ENCODE data around the gene NPNT. TPM values are rescaled to one million over a fixed set of nuclear protein-coding genes. Genes with fewer than 3 reads are reported as not detected.

Gene NPNT
- total RNA-seq, 4 donors from 2014 or later = 86.1 to 150 (median 114) TPM

DNA sequence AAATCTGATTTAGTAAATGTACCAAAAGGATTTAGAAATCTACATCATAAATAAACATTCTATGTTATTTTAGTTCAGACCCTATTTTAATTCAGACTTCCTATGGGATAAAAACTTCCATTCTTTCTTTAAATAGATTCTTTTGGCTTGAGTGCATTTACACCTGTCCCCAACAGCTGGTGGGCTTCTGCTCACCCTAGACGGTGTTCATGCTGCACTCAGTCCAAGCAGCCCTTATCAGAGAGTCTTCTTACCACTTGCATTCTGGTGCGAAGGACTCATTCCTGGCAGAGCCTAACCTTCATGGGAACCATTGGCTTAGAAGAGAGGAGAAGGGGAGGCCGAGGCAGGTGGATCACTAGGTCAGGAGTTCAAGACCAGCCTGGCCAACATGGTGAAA, 57.3 kb downstream of the NPNT start:
- ATAC-seq = no peak
- H3K4me3 ChIP-seq = no peak overlapping the region
- no peaks in the 10 kb centered on the region for H3K9me3 ChIP-seq
- H3K27ac ChIP-seq = no peak overlapping the region
- H3K4me1 ChIP-seq = peaks cover 0 to 13% (median 0%) of the 10 kb centered on the region in 3 donors
- TF ChIP-seq POLR2AphosphoS5 (IDR thresholded peaks at IDR 0.05) = no peak
- TF ChIP-seq, protein P1, sequence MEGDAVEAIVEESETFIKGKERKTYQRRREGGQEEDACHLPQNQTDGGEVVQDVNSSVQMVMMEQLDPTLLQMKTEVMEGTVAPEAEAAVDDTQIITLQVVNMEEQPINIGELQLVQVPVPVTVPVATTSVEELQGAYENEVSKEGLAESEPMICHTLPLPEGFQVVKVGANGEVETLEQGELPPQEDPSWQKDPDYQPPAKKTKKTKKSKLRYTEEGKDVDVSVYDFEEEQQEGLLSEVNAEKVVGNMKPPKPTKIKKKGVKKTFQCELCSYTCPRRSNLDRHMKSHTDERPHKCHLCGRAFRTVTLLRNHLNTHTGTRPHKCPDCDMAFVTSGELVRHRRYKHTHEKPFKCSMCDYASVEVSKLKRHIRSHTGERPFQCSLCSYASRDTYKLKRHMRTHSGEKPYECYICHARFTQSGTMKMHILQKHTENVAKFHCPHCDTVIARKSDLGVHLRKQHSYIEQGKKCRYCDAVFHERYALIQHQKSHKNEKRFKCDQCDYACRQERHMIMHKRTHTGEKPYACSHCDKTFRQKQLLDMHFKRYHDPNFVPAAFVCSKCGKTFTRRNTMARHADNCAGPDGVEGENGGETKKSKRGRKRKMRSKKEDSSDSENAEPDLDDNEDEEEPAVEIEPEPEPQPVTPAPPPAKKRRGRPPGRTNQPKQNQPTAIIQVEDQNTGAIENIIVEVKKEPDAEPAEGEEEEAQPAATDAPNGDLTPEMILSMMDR (IDR thresholded peaks at IDR 0.05) = no peak
- no peak for TF ChIP-seq EP300 (IDR thresholded peaks at IDR 0.05)
- no peak for TF ChIP-seq POLR2A (IDR thresholded peaks at IDR 0.05)
- no peaks in the 10 kb centered on the region for H3K27me3 ChIP-seq
- 80 to 100% methylated on average over 2 of the region's 3 CpGs for WGBS, 2 donors (ENCODE audit: low coverage in 1 of 2)
- peaks cover 0 to 12% of the 10 kb centered on the region in 2 donors for H3K36me3 ChIP-seq

DNA sequence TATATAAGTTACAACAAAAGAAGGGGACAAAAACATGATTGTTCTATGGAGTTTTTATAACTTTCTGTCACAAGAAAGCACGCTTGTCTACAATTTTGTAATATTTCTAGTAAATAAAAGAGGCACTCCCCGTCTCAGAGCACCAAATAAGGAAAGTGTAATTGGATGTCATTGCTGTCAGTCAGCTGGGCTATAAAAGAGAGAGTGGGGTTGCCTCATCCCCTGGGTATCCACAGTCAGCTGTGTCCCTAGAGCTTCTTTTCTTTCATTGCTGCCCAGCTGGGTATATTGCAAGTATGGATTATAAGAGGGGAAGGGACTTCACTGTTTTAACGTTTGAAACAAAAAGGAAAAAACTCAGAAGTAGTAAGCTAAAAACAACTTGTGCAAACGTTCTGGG, 61.3 kb downstream of the NPNT start:
- H3K36me3 ChIP-seq = peaks cover 0 to 24% of the 10 kb centered on the region in 2 donors
- 46 to 51% methylated on average over 4 of the region's 4 CpGs for WGBS, 2 donors (ENCODE audit: low coverage in 1 of 2)
- peaks cover 0 to 17% (median 0%) of the 10 kb centered on the region in 3 donors for H3K4me1 ChIP-seq
- peak overlapping the region in 1 of 4 donors; percentile 38 for H3K27ac ChIP-seq
- ATAC-seq = no peak
- TF ChIP-seq EP300 (IDR thresholded peaks at IDR 0.05) = no peak
- TF ChIP-seq POLR2A (IDR thresholded peaks at IDR 0.05) = no peak
- TF ChIP-seq, protein P1 (IDR thresholded peaks at IDR 0.05) = no peak
- TF ChIP-seq POLR2AphosphoS5 (IDR thresholded peaks at IDR 0.05) = no peak
- no peaks in the 10 kb centered on the region for H3K9me3 ChIP-seq
- H3K27me3 ChIP-seq = no peaks in the 10 kb centered on the region
- H3K4me3 ChIP-seq = no peak overlapping the region

DNA sequence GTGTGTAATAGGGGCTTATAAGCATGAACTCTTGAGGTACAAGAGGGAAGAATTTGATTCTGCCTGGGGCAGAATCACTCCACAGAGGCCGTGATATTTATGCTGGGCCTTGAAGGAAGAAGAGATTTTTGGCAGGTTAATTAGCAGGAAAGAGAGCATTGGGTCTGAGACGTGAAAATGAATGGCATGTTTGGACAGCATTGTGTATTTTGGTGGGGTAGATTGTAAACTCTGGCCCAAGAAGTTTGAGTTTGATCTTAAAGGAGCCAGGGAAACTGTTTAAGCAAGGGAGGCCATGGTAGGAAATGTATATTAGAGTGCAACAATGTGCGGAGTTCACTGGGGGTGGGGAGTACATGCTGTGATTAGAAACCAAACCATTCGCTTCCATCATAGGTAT, 62.4 kb downstream of the NPNT start:
- Histone ChIP-seq H3K4me3 (no peak overlapping the region), H3K27ac (no peak overlapping the region), H3K27me3 (no peaks in the 10 kb centered on the region), H3K9me3 (no peaks in the 10 kb centered on the region), H3K36me3 (peaks cover 0 to 24% of the 10 kb centered on the region in 2 donors), H3K4me1 (peaks cover 0 to 17% (median 0%) of the 10 kb centered on the region in 3 donors)
- whole genome bisulfite sequencing, 2 donors (ENCODE audit: low coverage in 1 of 2) = 55 to 73% methylated on average over 4 of the region's 4 CpGs
- TF ChIP-seq, protein P1 (IDR thresholded peaks at IDR 0.05) = no peak
- no peak for TF ChIP-seq POLR2AphosphoS5 (IDR thresholded peaks at IDR 0.05)
- no peak for TF ChIP-seq POLR2A (IDR thresholded peaks at IDR 0.05)
- TF ChIP-seq EP300 (IDR thresholded peaks at IDR 0.05) = no peak
- no peak for ATAC-seq

DNA sequence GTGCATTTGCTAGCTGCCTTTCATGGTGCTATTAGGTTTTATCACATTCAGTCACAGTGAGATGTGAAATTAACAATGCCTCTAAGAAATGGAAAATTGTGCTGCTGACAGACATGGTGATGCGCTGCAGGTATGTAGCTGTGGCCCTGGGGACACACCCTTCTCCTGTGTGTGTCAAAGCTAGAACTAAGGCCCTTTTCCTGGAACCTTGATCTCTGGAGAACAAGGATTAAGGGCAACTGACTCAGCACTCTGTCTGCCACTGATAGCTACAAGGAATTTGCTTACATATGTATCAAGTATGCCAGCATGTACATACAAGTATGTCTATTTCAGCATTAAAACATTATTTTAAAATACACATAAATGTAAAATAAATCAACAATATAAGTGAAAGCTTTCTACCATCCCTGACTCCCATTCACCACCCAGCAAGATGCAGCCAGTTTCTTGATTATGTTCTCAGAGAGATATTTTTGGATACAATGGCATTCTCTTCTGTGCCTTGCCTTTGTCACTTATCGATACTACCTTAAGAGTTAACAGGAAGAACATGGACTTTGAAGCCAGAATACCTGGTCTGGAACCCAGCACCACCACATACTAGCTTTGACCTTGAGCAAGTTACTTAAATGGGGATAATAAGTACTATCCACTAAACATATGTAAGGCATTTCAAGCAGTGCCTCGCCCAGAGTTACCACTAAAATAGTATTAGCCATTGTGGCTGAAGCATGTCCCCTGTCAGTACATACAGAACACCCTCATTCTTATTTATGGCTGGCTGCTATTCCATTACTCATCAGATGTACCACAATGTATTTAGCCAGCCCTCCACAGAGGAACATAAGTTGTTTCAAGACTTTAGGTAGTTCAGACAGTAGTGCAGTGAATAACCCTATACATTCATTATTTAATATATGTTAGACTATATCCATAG, 68.5 kb downstream of the NPNT start:
- H3K4me3 ChIP-seq = no peak overlapping the region
- H3K9me3 ChIP-seq = no peaks in the 10 kb centered on the region
- 84 to 86% methylated on average over 1 to 3 of the region's 3 CpGs for WGBS, 2 donors (ENCODE audit: low coverage in 1 of 2)
- peaks cover 0 to 16% (median 0%) of the 10 kb centered on the region in 3 donors for H3K4me1 ChIP-seq
- H3K27me3 ChIP-seq = no peaks in the 10 kb centered on the region
- TF ChIP-seq, protein P1 (IDR thresholded peaks at IDR 0.05) = no peak
- no peak for TF ChIP-seq EP300 (IDR thresholded peaks at IDR 0.05)
- no peak for TF ChIP-seq POLR2AphosphoS5 (IDR thresholded peaks at IDR 0.05)
- ATAC-seq = no peak
- H3K36me3 ChIP-seq = peaks cover 0 to 31% of the 10 kb centered on the region in 2 donors
- no peak overlapping the region for H3K27ac ChIP-seq
